ENCODE results near the gene CNOT2.
"Not testable (repeated sequence)": the region's sequence is repeated elsewhere in the genome, so short reads cannot be mapped to it uniquely, and the experiment has no call there.

CNOT2 gene

GRCh38 chr12:70389678-70390077 is 146.4 kb downstream of the CNOT2 start:
- TF ChIP-seq GLIS3 (CRISPR knock-in tag; IDR thresholded peaks at IDR 0.05) (no peak), ZNF70 (CRISPR knock-in tag; IDR thresholded peaks at IDR 0.05) (no peak), ZNF565 (CRISPR knock-in tag; conservative IDR thresholded peaks at IDR 0.05; ENCODE audit: low read depth) (no peak), ISL1 (CRISPR knock-in tag; IDR thresholded peaks at IDR 0.05) (no peak), CREB5 (CRISPR knock-in tag; IDR thresholded peaks at IDR 0.05; ENCODE audit: low read depth) (no peak), PPARA (CRISPR knock-in tag; IDR thresholded peaks at IDR 0.05; ENCODE audit: borderline replicate concordance) (no peak), TCF4 (CRISPR knock-in tag; IDR thresholded peaks at IDR 0.05; ENCODE audit: borderline replicate concordance) (no peak), TOX (CRISPR knock-in tag; IDR thresholded peaks at IDR 0.05; ENCODE audit: borderline replicate concordance) (no peak), ESRRG (CRISPR knock-in tag; IDR thresholded peaks at IDR 0.05) (no peak), ZC3H10 (CRISPR knock-in tag; IDR thresholded peaks at IDR 0.05) (no peak), ARNTL (CRISPR knock-in tag; IDR thresholded peaks at IDR 0.05; ENCODE audit: borderline replicate concordance, low read depth) (no peak), PATZ1 (CRISPR knock-in tag; IDR thresholded peaks at IDR 0.05; ENCODE audit: borderline replicate concordance) (no peak)
- TF ChIP-seq, protein P1, sequence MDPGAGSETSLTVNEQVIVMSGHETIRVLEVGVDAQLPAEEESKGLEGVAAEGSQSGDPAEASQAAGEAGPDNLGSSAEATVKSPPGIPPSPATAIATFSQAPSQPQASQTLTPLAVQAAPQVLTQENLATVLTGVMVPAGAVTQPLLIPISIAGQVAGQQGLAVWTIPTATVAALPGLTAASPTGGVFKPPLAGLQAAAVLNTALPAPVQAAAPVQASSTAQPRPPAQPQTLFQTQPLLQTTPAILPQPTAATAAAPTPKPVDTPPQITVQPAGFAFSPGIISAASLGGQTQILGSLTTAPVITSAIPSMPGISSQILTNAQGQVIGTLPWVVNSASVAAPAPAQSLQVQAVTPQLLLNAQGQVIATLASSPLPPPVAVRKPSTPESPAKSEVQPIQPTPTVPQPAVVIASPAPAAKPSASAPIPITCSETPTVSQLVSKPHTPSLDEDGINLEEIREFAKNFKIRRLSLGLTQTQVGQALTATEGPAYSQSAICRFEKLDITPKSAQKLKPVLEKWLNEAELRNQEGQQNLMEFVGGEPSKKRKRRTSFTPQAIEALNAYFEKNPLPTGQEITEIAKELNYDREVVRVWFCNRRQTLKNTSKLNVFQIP (CRISPR knock-in tag; IDR thresholded peaks at IDR 0.05; ENCODE audit: borderline replicate concordance, low read depth), result no peak
- no peak for ATAC-seq

DNA sequence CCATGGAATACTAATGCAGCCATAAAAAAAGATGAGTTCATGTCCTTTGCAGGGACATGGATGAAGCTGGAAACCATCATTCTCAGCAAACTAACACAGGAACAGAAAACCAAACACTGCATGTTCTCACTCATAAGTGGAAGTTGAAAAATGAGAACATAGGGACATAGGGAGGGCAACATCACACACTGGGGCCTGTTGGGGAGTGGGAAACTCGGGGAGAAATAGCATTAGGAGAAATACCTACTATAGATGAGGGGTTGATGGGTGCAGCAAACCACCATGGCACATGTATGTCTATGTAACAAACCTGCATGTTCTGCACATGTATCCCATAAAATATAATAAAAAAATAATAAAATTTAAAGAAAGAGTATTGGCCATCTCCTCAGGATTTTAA is 149.4 kb downstream of the CNOT2 start:
- not testable (repeated sequence) for ATAC-seq

DNA sequence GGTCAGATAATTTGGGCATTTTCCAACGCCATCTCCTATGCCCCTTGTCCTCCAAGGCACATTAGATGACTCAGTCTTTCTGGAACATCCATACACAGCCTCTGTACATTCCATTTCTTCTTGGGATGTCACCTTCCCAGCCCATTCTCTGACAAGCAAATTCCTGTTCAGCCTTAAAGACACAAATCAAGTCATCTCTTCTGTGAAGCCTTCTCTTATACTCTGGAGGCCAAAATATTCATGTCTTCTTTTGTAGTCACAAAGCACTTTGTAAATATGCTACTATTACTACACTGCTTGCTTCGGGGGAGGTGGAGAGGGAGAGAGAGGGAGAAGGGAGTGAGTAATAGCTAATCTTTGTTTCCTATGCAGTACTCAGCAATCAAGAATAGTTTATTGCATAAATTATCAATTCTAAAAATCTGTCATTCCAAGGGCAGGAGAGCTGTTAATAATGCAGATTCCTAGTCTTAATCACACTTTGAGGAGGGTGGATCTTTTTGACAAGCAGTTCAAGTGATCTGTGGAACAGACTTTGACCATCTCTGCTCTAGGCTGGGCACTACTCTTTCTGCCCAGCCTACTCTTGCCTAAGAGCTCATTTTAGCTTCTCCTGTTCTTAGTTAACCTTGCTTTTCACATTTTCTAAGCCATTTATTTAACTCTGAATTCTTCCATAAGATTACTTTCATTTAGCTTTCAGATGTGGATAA is 150.7 kb downstream of the CNOT2 start:
- ATAC-seq, result no peak; the same call in 1 of the 3 replicates
- no peak for TF ChIP-seq OSR1 (CRISPR knock-in tag; IDR thresholded peaks at IDR 0.05)
- TF ChIP-seq ZFP3 (CRISPR knock-in tag; IDR thresholded peaks at IDR 0.05), result peak; percentile 74
- no peak for TF ChIP-seq ZC3H10 (CRISPR knock-in tag; IDR thresholded peaks at IDR 0.05)
- TF ChIP-seq ISL1 (CRISPR knock-in tag; IDR thresholded peaks at IDR 0.05), result peak; percentile 41; the same call in 1 of the 2 replicates

DNA sequence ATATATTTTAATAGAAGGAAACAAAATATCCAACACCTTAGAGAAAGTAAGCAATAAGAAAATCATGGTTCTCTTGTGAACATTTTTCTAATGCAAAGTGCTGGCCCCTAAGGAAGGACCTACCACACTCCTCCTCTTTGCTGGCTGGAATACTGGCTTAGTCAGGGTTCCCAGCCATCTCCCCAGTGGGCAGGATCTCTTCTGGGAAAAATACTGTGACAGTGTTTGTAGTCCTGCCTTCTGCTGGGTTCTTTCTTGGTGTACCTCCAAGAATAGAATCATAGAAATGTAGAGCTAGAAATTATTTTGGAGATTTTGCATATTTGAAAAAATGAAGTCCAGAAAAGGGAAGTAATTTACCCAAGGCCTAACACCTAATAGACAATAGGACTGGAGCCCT is 154.8 kb downstream of the CNOT2 start:
- ATAC-seq, result no peak
- TF ChIP-seq ZC3H10 (CRISPR knock-in tag; IDR thresholded peaks at IDR 0.05) (no peak), CSRNP3 (CRISPR knock-in tag; IDR thresholded peaks at IDR 0.05) (no peak), ARNTL (CRISPR knock-in tag; IDR thresholded peaks at IDR 0.05; ENCODE audit: borderline replicate concordance, low read depth) (no peak), TOX (CRISPR knock-in tag; IDR thresholded peaks at IDR 0.05; ENCODE audit: borderline replicate concordance) (no peak), ISL1 (CRISPR knock-in tag; IDR thresholded peaks at IDR 0.05) (no peak)

DNA sequence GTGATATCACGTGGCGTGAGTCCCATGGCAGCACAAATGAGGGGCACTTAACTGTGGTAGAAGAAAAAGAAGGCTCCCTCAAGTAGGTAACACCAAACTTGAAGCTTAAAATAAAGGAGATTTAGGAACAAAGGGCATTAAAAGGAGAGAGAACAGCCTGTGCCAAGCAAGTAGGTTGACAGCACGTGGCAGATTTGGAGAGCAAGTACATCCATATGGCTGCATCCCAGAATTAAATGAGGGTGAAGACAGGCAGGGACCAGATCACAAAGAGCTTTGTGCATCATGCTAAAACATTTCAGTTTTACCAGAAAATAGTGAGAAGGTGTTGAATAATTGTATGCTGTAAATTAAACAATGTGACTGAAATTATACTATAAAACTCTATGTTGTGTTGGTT is 155.6 kb downstream of the CNOT2 start:
- ATAC-seq, result no peak
- TF ChIP-seq ZNF70 (CRISPR knock-in tag; IDR thresholded peaks at IDR 0.05) (no peak), TSHZ2 (CRISPR knock-in tag; IDR thresholded peaks at IDR 0.05) (no peak), ARNTL (CRISPR knock-in tag; IDR thresholded peaks at IDR 0.05; ENCODE audit: borderline replicate concordance, low read depth) (no peak), PPARA (CRISPR knock-in tag; IDR thresholded peaks at IDR 0.05; ENCODE audit: borderline replicate concordance) (no peak)
- TF ChIP-seq, protein P1 (CRISPR knock-in tag; IDR thresholded peaks at IDR 0.05; ENCODE audit: borderline replicate concordance, low read depth), result no peak

Data from SK-N-SH treated with all-trans-retinoic acid at 6 μM for 48 hours (cell line).